OCI-LY3 (cell line): ENCODE data around the gene CDC42EP5.

ENCODE experiments used
- H2AFZ ChIP-seq: fragments of 200-600, 300-600 bp; shearing (Covaris generic); 2 replicates; pipeline ENCODE4 v1.6.0; 2014; ENCODE audit warnings: antibody characterized with exemption, low read depth, low read length
- H3K27ac ChIP-seq: fragments of 200-600, 300-600 bp; sonication (generic); 2 replicates; pipeline ENCODE4 v1.5.1; 2014; ENCODE audit warnings: mild to moderate bottlenecking, low read length, moderate library complexity, mixed read lengths
- H3K27me3 ChIP-seq: fragments of 200-600, 300-600 bp; sonication (generic); 2 replicates; pipeline ENCODE4 v1.6.1; 2014; ENCODE audit warnings: low read depth, low read length, mixed read lengths
- H3K36me3 ChIP-seq: fragments of 200-600, 300-600 bp; sonication (generic); replicated peaks from 2 replicates; pipeline ENCODE3; 2014; ENCODE audit warnings: low read depth, low read length, mixed read lengths
- H3K4me1 ChIP-seq: fragments of 300-600, 200-600 bp; sonication (generic); 2 replicates; pipeline ENCODE4 v1.6.1; 2014; ENCODE audit warnings: low read length, mixed read lengths
- H3K4me2 ChIP-seq: fragments of 200-600, 300-600 bp; sonication (generic); 2 replicates; pipeline ENCODE4 v1.6.1; 2014; ENCODE audit warnings: low read length, mixed read lengths
- H3K4me3 ChIP-seq: fragments of 300-600, 200-600 bp; sonication (generic); 2 replicates; pipeline ENCODE4 v1.5.1; 2014; ENCODE audit warnings: antibody characterized with exemption, mild to moderate bottlenecking, low read length, moderate library complexity
- H3K79me2 ChIP-seq: fragments of 300-600, 200-600 bp; shearing (Covaris generic); 2 replicates; pipeline ENCODE4 v1.6.1; 2014; ENCODE audit warnings: mild to moderate bottlenecking, low read length, mixed read lengths
- H3K9ac ChIP-seq: fragments of 300-600, 200-600 bp; shearing (Covaris generic); 2 replicates; pipeline ENCODE4 v1.6.0; 2014; ENCODE audit warnings: mild to moderate bottlenecking, low read length, moderate library complexity
- H3K9me3 ChIP-seq: fragments of 200-600, 300-600 bp; shearing (Covaris generic); 2 replicates; pipeline ENCODE4 v1.6.1; 2014; ENCODE audit warnings: low read length, mixed read lengths; ENCODE audit not compliant: insufficient read depth
- H4K20me1 ChIP-seq: fragments of 200-600, 300-600 bp; sonication (generic); 2 replicates; pipeline ENCODE4 v1.6.1; 2016; ENCODE audit warnings: low read length, mixed read lengths; ENCODE audit not compliant: insufficient read depth
- EZH2phosphoT487 ChIP-seq: fragments of 200-600 bp; shearing (Covaris generic); IDR thresholded peaks from 2 replicates; pipeline ENCODE4 v1.6.1; 2018; ENCODE audit warnings: antibody characterized with exemption, mixed run types, low read depth
- TF ChIP-seq, protein P1 (sequence below): fragments of 200-600, 300-600 bp; sonication (generic); IDR thresholded peaks from 2 replicates; pipeline ENCODE4 v1.5.1; 2014; ENCODE audit warnings: antibody characterized with exemption, low read length, low read depth

CDC42EP5 gene

GRCh38 chr19:54418930-54419800, 53.9 kb downstream of the CDC42EP5 start:
- Histone ChIP-seq H3K79me2 (no peaks in the 10 kb centered on the region), H4K20me1 (no peaks in the 10 kb centered on the region), H3K27me3 (no peaks in the 10 kb centered on the region), H3K4me3 (no peak overlapping the region), H3K9me3 (no peaks in the 10 kb centered on the region), H2AFZ (no peak overlapping the region), H3K27ac (no peak overlapping the region), H3K9ac (no peak overlapping the region), H3K4me2 (no peak overlapping the region), H3K36me3 (no peaks in the 10 kb centered on the region), H3K4me1 (no peaks in the 10 kb centered on the region)
- TF ChIP-seq, protein P1, sequence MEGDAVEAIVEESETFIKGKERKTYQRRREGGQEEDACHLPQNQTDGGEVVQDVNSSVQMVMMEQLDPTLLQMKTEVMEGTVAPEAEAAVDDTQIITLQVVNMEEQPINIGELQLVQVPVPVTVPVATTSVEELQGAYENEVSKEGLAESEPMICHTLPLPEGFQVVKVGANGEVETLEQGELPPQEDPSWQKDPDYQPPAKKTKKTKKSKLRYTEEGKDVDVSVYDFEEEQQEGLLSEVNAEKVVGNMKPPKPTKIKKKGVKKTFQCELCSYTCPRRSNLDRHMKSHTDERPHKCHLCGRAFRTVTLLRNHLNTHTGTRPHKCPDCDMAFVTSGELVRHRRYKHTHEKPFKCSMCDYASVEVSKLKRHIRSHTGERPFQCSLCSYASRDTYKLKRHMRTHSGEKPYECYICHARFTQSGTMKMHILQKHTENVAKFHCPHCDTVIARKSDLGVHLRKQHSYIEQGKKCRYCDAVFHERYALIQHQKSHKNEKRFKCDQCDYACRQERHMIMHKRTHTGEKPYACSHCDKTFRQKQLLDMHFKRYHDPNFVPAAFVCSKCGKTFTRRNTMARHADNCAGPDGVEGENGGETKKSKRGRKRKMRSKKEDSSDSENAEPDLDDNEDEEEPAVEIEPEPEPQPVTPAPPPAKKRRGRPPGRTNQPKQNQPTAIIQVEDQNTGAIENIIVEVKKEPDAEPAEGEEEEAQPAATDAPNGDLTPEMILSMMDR = no peak
- TF ChIP-seq EZH2phosphoT487 = no peak

GRCh38 chr19:54418030-54418929, 54.8 kb downstream of the CDC42EP5 start:
- H3K4me3 ChIP-seq = no peak overlapping the region
- H3K36me3 ChIP-seq = no peaks in the 10 kb centered on the region
- no peak overlapping the region for H3K9ac ChIP-seq
- H3K27me3 ChIP-seq = no peaks in the 10 kb centered on the region
- H3K4me2 ChIP-seq = no peak overlapping the region
- H3K4me1 ChIP-seq = no peaks in the 10 kb centered on the region
- TF ChIP-seq, protein P1 = no peak
- TF ChIP-seq EZH2phosphoT487 = no peak
- H3K79me2 ChIP-seq = no peaks in the 10 kb centered on the region
- H4K20me1 ChIP-seq = no peaks in the 10 kb centered on the region
- no peak overlapping the region for H2AFZ ChIP-seq
- H3K9me3 ChIP-seq = no peaks in the 10 kb centered on the region
- H3K27ac ChIP-seq = no peak overlapping the region

DNA sequence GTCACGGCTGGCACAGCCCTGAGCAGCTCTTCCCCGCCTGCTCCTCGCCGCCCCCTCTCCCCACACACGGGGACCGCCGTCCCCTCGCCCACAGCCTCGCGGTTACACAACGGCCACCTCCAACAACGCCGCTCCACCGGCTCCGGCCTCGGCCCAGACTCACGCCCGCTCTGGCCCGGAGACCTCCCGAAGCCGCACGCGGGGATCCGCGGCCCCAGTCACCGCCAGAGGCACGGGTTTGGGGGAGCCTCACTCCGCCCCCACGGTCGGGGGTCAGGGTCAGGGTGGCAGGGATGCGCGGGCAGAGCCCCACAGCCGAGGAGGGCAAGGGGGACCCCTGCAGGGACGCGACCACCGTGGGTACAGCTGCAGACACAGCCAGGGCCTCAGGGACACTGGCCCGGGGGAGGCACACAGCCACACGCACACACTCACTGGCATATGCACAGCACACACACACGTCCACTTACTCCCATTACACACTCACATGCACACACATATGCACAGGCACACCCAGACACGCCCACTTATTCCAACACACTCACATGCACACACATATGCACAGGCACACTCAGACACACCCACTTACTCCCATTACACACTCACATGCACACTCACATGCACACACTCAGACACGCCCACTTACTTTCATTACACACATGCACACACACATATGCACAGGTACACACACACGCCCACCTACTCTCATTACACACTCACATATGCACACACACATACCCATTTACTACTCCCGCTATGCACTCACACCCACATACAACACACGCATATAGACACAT, 56.2 kb downstream of the CDC42EP5 start:
- Histone ChIP-seq H2AFZ (no peak overlapping the region), H3K79me2 (no peaks in the 10 kb centered on the region), H3K4me2 (no peak overlapping the region), H4K20me1 (no peaks in the 10 kb centered on the region), H3K9me3 (no peaks in the 10 kb centered on the region), H3K36me3 (no peaks in the 10 kb centered on the region), H3K4me3 (no peak overlapping the region), H3K27me3 (no peaks in the 10 kb centered on the region), H3K27ac (no peak overlapping the region), H3K9ac (no peak overlapping the region), H3K4me1 (no peaks in the 10 kb centered on the region)
- TF ChIP-seq EZH2phosphoT487 = no peak
- TF ChIP-seq, protein P1 = no peak
